ENCODE measurements around the gene SPATA17.

DNA sequence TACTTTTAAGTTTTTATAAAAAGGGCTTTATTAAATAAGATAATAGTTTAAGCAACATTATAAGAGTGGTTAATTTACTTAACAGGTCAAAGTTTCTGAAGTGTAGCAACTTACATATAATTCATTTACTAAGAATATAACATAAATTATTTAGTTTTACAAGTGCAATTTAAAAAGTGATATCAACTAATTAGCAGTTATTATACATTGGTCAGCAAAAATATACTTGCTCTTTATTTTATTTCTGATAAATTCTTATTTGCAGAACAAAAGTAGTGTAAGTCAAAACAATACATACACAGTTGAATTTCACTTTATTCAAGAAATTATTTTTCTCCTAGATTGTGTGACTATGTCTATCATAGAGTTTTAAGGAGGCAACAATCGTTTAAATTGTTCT is 215.6 kb downstream of the SPATA17 start:
- TF ChIP-seq CTCF (IDR thresholded peaks at IDR 0.05; ENCODE audit: poor library complexity, severe bottlenecking) (no peak), EP300 (conservative IDR thresholded peaks at IDR 0.05; ENCODE audit: poor library complexity, severe bottlenecking) (no peak), TAF1 (IDR thresholded peaks at IDR 0.05; ENCODE audit: low read depth) (no peak), POLR2AphosphoS5 (IDR thresholded peaks at IDR 0.05) (no peak), EZH2 (IDR thresholded peaks at IDR 0.05; ENCODE audit: borderline replicate concordance, insufficient read depth, low read length, poor library complexity, severe bottlenecking) (no peak), REST (IDR thresholded peaks at IDR 0.05; ENCODE audit: borderline replicate concordance) (no peak), MXI1 (conservative IDR thresholded peaks at IDR 0.05; ENCODE audit: poor library complexity, severe bottlenecking) (no peak), RAD21 (conservative IDR thresholded peaks at IDR 0.05) (no peak), SMC3 (conservative IDR thresholded peaks at IDR 0.05; ENCODE audit: poor library complexity) (no peak)

Measured in neural cell (in vitro differentiated cells).